Cardiac fibroblast (primary cell): ENCODE data around the gene CDKN1B.

Source experiments
- DNase-seq, 2 donors: peaks; one replicate each; pipeline versions ENCODE4 v3.0.0 to v3.0.0-alpha.2; 2010; ENCODE audit warnings: low read depth in 2 of 2
- H3K4me3 ChIP-seq, 2 donors: replicated peaks in 1 of 2; 1 replicate in 1 of 2; 2 replicates in 1 of 2; pipeline ENCODE4 v1.5.1; 2011; ENCODE audit warnings: low read depth in 2 of 2, low read length in 2 of 2, mild to moderate bottlenecking in 2 of 2, moderate library complexity in 1 of 2
- TF ChIP-seq, protein P1 (sequence below): IDR thresholded peaks from one replicate; pipeline ENCODE4 v1.5.1; 2011; ENCODE audit warnings: low read depth, mild to moderate bottlenecking, low read length, inconsistent platforms

The CDKN1B gene

GRCh38 chr12:12718853-12719252 is 1.7 kb downstream of the CDKN1B start:
- peak in 1 of 2 donors; percentile 42 for DNase-seq
- H3K4me3 ChIP-seq, result peak overlapping the region; percentile 87 to 91
- TF ChIP-seq, protein P1, sequence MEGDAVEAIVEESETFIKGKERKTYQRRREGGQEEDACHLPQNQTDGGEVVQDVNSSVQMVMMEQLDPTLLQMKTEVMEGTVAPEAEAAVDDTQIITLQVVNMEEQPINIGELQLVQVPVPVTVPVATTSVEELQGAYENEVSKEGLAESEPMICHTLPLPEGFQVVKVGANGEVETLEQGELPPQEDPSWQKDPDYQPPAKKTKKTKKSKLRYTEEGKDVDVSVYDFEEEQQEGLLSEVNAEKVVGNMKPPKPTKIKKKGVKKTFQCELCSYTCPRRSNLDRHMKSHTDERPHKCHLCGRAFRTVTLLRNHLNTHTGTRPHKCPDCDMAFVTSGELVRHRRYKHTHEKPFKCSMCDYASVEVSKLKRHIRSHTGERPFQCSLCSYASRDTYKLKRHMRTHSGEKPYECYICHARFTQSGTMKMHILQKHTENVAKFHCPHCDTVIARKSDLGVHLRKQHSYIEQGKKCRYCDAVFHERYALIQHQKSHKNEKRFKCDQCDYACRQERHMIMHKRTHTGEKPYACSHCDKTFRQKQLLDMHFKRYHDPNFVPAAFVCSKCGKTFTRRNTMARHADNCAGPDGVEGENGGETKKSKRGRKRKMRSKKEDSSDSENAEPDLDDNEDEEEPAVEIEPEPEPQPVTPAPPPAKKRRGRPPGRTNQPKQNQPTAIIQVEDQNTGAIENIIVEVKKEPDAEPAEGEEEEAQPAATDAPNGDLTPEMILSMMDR, result no peak

DNA sequence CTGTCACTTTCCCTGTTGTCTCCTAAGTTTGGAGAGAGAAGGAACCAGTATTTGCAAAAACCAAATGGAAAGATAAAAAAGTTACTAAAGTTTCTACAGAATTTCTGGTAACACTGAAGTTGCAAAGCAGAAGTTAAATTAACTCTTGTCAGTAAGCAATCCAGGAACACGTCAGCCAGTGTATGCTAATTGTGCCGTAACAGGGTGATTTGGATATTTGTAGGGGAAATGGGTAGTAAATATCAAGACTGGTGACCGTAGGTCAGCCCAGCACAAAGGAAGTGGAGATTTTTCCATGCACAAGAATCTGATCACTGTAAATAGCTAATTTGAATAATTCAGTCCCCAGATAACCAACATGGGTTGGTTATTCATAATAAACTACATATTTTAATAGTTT is 2.3 kb downstream of the CDKN1B start:
- peak overlapping the region; percentile 87 to 91 for H3K4me3 ChIP-seq
- DNase-seq, result peak in 1 of 2 donors; percentile 53
- TF ChIP-seq, protein P1, result no peak

DNA sequence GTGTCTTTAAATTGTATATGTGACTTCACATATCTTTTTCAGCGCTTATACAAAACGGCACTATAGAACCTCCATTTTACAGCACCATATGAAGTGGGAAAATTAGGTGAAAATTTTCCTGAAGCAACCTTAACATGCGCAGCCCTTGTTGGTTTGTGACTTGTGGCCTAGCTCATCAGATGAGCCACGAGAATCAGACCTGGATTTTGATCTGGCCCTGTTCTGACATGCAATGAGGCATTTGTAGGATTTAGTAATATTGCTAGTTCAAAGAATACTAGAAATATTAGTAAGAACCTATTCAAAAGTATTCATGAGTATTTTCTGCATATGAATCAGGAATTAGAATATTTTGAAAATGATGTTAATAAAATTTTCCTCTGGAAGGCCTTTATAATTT is 2.9 kb downstream of the CDKN1B start:
- peak overlapping the region; percentile 87 to 91 for H3K4me3 ChIP-seq
- TF ChIP-seq, protein P1, result no peak
- peak in 1 of 2 donors; percentile 27 for DNase-seq

- TF ChIP-seq, protein P1, result no peak
- peak overlapping the region; percentile 17 to 87 for H3K4me3 ChIP-seq
- peak in 1 of 2 donors; percentile 56 for DNase-seq
These were observed 3.5 kb downstream of the CDKN1B start for GRCh38 chr12:12720672-12721161.

DNA sequence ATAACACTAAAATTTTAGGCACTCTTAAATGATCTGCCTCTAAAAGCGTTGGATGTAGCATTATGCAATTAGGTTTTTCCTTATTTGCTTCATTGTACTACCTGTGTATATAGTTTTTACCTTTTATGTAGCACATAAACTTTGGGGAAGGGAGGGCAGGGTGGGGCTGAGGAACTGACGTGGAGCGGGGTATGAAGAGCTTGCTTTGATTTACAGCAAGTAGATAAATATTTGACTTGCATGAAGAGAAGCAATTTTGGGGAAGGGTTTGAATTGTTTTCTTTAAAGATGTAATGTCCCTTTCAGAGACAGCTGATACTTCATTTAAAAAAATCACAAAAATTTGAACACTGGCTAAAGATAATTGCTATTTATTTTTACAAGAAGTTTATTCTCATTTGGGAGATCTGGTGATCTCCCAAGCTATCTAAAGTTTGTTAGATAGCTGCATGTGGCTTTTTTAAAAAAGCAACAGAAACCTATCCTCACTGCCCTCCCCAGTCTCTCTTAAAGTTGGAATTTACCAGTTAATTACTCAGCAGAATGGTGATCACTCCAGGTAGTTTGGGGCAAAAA is 4.1 kb downstream of the CDKN1B start:
- peak in 1 of 2 donors; percentile 50 for DNase-seq
- peak overlapping the region in 1 of 2 donors; percentile 11 for H3K4me3 ChIP-seq
- TF ChIP-seq, protein P1, result no peak

DNA sequence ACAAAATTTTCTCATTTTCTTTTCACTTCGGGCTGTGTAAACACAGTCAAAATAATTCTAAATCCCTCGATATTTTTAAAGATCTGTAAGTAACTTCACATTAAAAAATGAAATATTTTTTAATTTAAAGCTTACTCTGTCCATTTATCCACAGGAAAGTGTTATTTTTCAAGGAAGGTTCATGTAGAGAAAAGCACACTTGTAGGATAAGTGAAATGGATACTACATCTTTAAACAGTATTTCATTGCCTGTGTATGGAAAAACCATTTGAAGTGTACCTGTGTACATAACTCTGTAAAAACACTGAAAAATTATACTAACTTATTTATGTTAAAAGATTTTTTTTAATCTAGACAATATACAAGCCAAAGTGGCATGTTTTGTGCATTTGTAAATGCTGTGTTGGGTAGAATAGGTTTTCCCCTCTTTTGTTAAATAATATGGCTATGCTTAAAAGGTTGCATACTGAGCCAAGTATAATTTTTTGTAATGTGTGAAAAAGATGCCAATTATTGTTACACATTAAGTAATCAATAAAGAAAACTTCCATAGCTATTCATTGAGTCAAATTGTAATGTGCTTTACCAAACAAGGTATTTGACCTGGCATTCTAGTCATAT is 4.8 kb downstream of the CDKN1B start:
- peak overlapping the region in 1 of 2 donors; percentile 88 for H3K4me3 ChIP-seq
- TF ChIP-seq, protein P1, result no peak
- DNase-seq, result no peak
